Effector CD4-positive, alpha-beta T cell (primary cell): ENCODE results near the gene PPP2R2B.

Source experiments
- DNase-seq: peaks from one replicate; pipeline ENCODE4 v3.0.0-alpha.2; 2020

PPP2R2B gene

DNA sequence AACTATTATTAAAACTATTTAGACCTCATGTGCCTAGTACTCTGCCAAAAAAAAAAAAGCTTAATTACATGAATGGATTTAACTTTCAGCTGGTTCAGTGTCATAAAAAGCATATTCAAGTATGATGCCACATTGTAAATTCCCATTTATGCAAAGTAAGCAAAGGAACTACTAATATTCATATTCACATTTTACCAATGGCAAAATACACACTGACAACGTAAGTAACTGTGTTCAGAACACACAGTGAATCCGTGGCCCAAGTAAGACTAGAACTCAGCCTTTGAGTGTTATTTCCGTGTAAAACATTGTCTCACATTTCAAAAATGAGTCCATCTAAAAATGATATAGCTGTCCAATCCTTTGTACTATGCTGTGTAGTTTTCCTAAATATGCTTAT, 56.8 kb downstream of the PPP2R2B start:
- DNase-seq = no peak

DNA sequence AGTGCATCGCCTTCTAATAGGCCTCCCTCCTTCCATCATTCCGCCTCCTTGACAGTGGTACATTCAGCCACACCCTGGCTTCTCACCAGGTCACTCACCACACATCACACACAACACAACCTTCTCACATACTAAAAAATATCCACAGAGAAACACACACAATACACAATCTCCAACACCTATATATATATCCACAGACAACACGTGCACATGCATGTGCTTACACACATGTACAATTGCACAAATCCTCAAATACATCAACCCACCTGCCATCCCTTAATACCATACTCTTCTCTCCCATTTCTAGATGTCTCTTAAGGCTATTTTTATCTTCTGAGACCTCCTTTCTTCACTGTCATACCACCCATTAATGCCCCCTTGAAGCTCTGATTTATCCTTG, 57.6 kb downstream of the PPP2R2B start:
- DNase-seq = no peak

DNA sequence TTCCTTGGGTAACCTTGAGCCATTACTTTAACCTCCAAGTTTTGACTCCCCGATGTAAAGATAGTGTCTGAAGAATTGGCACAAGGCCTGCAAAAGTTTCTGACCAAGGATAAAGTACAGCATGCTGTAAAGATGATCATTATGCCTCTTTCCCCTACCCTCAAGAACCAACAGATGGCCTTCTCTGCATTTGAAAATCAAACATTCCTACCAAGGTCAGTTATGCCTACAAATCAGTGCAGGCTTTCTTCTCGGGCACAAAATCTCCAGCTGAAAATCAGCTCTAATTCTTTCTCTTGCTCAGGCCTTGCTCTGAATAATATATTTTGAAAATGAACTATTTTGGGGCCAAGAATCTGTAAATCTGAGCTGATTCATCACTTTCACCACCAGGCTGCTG, 59.7 kb downstream of the PPP2R2B start:
- no peak for DNase-seq

DNA sequence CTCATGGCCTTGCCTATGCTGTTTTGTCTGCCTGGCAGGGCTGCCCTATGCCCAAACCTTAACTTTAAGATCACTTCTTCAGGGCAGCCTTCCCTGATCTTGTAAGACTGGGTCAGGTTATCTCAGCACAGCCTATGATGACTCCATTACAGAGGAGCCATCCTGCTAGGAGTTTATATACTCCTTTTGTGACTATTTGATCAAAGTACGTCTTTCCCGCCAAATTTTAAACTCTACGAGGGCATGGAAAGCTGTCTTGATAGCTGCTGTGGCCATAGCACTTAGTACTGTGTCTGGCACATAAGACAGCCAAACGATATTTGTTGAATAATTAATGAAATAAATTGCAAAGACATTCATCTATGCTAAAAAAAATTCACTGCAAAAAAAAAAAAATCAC, 60.6 kb downstream of the PPP2R2B start:
- no peak for DNase-seq

DNA sequence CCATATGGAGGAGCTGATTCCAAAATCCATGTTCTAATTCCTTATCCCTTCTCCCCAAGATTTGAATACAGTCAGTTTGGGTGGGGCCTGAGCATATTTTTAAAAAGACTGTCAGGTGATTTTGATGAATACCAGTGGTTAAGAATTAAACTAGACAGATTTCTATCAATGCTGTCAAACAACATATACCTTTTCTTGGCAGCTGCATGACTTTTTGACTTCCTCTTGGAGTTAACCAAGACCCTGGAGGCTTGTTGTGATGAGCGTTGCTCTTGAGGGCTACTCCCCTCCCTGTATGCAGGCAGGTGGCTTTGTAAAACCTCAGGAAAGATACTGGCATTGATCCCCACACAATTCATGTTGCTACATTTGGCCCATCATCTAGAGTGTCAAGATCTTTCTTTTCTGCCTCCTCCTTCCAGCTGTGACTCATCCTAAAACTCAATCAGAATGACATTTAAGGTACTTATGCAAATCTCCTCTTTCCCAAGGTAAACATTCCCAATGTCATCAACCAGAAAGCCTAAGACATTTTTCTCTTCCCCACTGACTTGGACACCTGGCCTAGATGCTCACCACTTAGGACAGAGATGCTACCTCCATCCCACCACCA, 61.7 kb downstream of the PPP2R2B start:
- no peak for DNase-seq

DNA sequence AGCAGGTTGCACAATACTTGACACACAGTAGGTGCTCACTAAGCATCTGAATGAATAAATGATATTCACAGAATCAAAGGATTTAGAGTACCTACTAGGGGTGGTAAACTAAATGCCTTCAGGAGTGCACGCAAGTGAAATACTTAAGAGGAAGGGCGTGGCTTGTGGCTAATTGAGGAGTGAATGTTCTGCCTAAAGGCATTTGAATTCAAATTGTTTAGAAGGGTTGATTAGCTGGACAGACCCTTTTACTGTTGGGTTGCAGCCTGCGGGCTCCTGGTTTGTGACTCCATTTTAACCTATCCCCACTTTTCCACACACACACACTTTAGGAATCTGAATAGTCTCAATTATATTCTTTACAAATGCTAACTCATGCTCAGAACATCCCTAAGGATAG, 63.1 kb downstream of the PPP2R2B start:
- no peak for DNase-seq

DNA sequence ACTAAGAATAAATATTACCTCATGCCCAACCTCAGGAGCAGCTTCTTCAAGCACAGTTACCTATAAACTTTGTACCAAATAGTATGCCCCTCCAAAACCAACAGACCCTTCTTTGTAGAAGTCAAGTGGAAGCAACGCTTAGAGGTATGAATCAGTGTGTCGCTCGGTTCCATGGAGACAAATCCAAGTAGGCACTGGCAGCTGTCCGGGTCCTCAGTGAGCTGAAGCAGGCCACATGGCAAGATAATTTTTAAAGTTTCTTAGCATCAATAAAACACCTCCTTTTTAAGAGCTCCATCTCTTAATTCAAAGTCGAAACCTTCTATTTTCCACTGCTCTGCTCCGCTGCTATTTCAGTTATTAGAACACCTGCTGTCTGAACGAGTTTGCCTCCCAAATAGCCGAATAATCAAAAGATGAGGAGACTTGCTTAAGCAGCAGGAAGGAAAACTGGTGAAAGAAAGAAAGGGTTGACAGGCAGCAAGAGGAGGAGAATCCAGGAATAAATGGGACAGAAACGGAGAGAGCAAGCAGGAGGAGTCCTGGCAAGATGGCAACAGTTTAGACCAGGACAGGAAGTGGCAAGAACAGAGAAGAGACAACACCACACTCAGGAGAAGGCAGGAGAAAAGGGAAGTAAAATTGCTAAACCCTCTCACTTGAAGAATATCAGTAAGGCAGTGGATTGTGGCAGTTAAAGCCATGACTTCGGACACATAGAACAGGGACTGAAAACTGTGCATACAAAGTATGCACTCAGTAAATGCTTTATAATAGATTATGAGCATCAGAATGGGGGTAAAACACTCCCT, 65.0 kb downstream of the PPP2R2B start:
- DNase-seq = no peak

DNA sequence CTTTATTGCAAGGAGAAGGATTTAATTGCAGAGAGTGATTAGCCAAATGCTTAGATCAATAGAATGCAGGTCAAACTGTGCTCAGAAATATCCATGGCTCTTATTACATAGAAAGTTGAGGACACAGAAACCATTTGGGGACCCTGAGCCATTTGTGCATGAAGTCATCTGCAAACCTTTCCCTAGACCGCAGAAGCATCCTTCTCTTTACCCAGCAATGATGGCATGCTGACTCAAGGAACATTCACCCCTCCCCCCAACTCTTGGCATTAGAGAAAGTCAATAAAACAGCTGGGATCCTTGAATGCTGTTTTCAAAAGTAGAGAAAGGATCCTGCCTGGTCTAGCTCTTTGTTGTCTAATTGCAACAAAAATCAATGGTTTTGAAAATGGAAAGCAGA, 73.5 kb downstream of the PPP2R2B start:
- DNase-seq = no peak

DNA sequence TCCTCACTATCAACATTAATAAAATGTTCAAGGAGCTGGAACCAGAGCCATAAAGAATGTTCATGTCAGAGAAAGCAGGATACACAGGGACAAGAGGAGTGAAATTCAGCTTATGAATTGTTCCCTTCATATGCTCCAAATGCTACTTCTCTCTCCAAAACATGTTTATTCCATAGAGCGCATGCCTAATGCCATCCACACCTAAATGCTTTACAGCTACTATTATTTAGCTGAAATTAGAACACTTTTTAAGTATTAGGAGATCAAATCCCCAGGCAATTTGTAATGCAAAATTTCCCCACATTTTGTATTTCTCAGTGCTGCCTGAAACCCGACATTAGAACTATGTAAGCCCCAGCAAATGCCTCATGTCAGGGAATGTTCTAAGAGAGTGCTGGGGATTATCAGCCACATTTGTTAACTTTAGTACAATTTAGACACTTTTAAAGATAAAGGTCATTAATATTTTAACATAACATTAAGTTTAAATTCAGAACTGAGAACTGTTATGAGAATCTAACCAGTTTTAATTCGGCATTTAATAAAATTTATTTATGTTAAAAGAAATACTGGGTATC, 75.5 kb downstream of the PPP2R2B start:
- DNase-seq = no peak

DNA sequence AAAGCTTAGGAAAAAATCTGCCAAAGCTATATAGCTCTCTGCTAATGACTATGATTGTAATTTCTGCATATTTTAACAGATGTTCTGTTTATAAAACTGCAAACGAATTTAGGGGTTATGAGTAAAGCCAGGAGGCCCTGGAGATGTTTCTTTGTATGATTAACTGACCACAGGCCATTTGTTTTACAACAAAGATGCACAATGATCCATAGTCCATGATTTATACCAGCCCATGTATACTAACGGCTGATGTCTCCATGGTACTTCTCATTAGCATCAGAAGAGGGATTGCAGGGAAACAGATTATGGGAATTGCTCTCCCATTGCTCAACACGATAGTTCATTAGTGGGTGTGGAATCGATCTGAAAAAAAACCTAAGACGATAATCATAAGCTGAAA, 78.9 kb downstream of the PPP2R2B start:
- DNase-seq = no peak

DNA sequence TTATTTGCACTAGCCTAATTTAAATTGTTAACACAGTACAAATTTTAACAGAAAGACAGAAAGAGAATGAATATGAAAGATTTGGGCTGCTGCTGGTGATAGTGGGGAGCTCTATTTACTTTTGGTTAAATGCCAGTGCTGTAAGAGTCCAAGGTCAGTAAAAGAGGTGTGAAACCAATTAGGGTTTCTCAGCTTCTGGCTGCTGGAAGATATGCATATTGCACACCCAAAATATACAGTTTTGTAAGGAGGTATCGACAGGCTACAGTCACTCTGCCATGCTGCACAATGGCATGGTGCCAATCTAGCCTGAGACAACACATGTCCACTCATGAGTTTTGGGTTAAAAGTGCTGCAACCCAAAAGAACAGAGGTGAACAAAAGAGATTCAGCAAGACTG, 79.3 kb downstream of the PPP2R2B start:
- DNase-seq = no peak

DNA sequence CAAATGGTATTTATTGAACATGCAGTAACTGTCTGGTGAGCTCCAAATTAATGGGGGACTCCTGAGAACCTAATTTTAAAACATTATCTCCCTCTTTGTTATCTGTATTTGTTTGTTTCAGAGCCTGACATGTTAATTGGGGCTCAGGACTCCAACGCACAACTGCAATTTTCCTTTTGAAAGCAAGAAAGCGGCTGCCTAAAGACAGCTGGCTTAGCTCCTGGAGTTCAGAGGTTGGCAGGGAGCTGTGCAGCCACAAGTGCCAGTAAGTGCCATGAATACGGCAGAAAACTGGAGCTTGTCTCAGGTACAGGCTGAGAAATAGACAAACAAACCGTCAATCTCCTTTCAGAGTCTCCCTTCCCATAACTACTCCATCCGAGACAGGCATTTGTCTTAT, 80.9 kb downstream of the PPP2R2B start:
- no peak for DNase-seq

DNA sequence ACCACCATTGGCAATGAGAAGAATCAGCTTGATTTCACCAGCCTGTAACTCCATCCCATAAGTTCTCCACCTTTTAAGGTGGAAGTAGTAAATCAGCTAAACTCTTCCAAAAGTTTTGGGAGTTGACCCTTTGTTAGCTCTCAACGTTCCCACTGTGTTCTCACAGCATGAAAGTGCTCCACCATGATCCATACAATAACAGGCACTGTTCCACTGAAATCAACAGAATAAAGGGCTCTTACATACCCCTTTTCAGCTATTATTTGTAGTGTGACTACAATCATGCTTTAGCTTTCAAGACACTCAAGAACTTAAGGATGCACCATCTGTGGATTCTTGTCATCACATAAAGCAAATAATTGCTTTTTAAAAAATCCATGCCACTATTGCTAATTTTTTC, 81.6 kb downstream of the PPP2R2B start:
- DNase-seq = no peak

DNA sequence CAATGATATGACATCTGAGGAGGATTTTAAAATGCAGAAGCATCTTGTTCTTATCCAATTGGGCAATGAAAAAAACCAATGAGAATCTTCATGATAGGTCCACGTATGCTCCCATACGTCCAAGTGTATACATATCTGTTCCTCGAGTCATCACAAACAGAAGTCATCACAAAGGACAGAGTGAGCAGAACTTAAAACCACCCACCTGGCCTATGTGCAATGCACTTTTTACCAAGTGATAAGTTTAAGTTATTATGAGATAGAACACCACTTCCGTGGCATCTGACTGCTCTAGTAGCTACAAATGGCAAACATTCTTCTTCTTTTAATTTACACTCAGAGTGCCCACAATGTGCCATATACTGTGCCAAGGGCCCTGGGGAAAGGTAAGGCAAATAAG, 82.4 kb downstream of the PPP2R2B start:
- no peak for DNase-seq

DNA sequence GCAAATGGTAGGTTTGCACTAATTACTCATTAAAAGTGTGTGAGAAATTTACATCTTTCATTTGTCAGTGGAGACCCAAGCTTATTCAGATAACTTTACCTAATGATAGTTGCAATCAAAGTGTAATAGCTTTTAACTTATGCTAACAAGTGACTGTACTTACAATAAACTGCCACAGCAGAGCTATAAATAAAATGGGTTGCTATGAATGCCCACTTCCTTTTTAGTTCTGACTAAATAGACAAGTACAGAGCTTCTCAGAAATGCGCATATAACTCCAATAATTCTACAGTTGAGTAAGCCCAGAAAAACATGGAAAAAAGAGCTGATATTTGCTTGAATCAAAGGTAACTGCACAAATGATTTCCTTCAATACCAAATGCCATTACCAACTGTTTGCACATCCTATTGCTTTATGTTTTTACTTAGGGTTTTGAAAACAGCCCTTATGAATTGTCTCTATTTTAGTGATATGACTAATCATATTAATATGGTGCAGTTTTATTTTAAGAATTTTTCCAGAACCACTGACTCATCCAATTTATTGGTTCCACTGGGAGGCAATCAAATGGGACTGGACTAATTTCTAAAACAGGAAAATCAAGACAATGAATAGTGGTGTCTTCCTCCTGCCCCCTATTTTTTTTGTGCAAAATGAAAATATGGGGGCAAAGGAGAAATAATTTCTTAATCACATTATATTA, 84.1 kb downstream of the PPP2R2B start:
- DNase-seq = no peak

DNA sequence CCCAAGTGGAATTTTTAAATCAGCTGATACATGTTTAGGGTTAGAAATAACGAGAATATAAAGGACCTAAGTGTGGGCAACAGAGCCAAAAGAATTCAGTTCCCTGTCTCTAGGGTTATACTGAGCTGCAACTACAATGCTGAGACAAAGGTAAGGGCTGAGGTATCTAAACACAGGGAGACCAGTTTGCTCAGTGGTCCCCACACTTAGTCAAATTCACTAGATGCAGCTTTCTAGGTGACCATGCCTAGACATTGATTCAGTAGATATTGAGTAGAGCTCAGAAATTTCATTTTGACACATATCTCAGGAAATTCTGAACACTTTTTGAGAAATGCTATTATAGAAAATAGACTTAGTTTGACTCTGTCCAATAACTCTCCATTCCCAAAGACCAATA, 84.8 kb downstream of the PPP2R2B start:
- DNase-seq = no peak

DNA sequence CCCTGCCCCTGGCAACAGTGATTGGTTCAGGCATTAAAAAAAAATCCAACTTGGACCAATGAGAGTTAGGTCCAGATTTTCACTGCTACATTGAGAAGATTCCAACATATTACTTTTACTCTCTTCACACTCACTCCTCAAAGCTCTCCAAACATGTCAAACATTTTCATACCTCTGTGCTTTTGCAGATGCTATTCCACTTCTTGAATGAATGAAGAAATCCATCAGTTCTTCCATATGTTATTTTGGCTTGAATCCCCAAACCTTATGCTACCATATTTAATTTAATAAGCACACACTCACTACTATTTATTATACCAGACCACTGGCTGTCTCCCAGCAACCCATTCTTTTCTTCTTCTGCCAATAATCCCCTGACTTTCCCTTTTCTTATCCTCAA, 87.1 kb downstream of the PPP2R2B start:
- no peak for DNase-seq

DNA sequence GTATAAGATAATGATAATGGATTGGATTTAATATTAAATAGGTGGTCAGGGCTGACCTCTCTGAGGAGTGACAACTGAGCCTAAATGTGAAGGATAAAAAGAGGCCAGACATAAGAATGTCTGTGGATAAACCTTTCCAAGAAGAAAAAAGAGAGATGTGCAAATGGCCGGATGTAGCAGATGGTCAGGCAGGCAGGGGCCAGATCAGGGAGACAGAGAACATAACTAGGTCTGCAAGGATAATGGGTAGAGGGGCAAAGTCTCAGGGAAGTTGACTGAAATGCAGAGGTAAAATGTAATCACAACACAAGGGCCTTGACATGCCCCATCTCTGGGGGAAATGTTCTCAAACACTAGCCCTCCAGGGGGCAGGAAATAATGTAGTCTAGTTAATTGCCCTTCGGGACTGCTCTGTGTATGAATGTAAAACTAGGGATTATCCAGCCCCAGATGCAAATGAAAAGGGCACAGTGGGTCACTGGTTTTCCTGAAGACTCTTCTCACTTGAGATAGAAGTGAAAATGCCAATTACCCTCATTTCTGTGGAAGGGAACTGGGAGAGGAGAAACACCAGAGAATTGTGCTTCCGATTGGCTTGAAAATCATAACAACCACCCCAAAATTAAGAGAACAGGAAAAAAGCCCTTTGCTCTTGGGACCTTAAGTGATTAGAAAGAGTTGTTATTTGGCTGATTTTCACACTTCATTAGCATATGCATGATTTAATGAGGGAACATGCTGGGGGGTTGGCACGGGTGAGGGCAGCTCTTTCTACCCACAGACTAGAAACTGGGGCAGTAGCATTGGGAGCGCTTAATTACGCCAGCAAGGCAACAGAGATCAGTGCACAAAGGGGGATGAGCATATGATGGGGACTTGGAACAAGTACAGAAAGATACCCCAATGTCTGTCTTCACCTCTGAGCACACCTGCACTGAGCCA, 88.6 kb downstream of the PPP2R2B start:
- no peak for DNase-seq

DNA sequence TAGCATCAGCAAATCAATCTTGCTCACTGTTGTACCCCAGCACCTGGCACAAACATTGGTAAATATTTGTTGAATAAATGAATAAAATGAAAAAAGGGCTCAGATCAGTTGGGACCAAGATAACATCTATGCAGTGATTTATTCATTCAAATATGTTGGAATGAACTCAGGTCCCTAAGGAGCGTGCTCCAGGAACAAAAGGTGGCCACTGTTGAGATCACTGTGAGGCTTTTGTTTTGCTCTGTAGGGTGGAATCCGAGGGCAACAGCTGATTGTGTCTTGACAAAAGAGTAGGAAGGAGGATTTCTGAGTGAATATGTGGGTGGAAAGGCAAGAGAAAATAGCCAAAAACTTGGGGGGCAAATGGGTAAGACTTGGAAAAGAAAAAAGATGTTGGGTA, 89.7 kb downstream of the PPP2R2B start:
- no peak for DNase-seq

DNA sequence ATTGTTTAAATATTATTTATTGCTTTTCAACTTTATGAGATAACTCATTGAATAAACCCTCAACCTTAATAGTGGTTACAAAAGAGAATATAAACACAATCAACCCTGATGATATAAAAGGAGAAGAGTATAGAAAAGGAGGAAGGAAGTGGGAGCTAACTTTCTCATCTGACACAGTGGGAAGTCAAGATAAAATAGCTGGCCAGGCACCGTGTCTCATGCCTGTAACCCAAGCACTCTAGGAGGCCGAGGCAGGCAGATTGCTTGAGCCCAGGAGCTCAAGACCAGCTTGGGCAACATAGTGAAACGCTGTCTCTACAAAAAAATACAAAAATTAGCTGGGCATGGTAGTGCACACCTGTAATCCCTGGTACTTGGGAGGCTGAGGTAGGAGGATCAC, 93.5 kb downstream of the PPP2R2B start:
- DNase-seq = no peak

DNA sequence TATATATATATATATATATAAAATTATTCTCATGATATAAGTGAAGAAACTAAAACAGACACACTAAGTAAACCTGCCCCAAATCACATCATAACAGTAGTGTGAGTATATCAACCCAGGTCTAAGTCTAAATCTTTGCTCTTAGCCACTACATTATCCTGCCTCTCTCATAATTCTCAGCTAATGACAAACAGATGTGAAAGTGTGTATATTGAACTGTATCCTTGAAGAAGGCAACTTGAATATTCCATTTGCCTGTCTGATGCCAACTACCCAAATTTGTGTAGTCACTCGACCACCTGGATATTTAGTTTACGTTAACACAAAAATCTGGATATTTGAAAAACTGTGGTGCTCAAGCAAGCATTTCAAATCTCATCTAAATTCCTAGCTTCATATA, 97.4 kb downstream of the PPP2R2B start:
- DNase-seq = no peak

DNA sequence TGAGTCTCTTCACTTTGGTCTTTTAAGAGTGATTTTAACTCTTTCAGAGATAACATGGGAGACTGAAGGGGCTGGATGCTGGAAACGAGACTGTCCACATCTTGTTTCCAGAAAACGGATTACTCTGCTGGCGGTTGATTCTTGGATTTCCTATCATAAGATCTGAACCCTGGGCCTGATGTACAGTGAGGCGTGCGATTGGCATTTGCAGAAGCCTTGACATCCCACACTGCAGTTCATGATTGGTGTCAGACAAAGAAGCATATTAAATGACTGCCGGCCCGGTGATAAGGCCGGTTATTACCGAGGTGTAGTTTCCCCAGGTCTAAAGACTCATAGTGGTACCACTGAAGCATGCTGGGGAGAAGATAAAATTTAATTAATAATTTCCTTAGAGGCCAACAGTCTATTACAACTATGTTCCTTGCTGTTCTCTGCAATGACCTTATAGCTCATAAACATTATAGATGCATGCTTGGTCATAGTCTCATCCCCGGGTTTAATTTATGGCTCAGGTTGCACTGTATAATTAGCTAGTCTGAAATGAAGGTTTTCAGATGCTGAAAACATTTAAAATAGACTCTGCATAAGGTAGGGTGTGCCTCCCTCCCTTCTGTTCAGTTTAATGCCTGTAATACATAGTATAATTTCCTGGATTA, 99.2 kb downstream of the PPP2R2B start:
- no peak for DNase-seq
